NCI-H146 treated with DMSO at 0.1 percent for 48 hours (cell line): ENCODE results near the gene C9orf72.
"Not testable (repeated sequence)": the region's sequence is repeated elsewhere in the genome, so short reads cannot be mapped to it uniquely, and the experiment has no call there.

ENCODE experiments used
- DNase-seq: peaks from one replicate; lab custom pipeline; 2025; ENCODE audit not compliant: unreplicated experiment; lab: John Stamatoyannopoulos, UW

C9orf72 gene

DNA sequence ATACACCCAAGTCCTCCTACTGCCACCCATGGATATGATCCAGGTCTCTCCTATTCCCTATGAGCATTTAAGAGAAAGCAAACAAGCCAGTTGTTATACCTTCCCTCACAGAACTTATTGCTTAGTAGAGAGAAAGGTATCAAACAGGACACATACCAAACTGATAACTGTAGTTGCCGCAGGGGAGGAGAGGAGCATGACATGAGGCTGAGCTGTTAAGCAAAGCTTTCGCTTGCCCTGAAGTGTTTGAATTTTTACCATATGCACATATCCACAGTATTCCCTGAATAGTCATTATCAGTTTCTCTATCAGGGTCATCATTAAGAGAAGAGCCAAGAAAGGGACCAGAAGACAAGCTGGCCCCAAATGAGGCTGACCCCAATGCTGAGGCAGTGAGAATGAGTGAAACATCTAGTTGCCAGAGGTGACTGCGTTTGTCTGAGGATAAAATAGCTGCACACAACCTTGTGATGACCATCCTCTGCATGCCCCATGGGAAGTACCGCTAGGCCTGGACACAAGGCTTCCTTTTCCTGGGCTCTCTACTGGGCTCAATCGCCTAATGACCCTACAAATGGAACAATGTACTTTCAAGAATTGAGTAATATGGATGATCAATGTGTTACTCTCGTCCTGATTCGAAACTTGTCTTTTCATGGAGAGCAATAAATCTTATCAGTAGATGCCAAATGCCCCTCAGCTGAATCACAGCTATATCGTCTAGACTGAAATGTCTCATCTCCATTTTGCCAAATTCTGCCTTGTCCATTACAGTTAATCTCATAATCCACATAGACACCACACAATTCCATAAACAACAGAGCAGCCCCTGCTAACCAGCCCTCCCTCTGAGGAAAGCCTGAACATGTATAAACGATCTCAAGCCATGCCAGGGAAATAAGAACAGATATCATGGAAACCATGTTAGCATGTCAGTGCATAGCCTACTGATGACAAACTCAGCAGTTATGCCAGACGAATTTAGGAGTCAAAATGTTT, 53.5 kb downstream of the C9orf72 start:
- DNase-seq, result no peak

DNA sequence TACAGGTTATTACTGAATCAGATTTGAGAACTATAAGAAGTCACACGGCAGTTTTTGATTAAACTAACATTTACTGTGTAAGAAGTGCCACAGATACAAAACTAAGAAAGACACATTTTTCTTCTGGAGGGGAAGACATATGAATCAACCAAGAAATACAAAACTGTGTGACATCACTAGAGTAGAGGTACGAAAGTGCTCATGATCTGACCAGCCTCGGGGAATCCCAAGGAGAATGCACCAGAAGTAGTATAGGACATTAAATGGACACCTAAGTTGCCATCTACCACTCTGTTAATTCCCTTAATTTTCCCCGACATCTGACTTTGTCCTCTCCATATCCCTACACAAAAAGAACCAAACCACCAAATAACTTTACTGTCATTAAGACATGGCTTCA, 54.5 kb downstream of the C9orf72 start:
- DNase-seq, result no peak

DNA sequence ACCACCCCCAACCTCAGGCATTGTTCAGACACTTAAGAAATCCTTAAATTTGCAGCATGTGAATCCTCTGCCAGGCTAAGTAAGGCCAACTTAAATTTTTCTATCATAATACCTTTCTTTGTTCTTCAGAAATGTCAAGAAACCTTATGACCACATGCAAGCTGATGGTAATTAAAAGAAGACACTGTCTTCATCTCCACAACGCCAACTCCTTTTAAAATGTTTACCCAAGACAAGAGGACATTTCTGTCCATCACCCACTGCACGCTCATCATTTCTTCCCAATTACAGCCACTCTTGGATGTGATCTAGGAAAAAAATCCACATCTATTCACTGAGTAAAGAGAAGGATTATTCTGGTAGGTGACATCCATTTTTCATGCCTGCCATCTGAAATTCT, 55.3 kb downstream of the C9orf72 start:
- DNase-seq, result no peak

DNA sequence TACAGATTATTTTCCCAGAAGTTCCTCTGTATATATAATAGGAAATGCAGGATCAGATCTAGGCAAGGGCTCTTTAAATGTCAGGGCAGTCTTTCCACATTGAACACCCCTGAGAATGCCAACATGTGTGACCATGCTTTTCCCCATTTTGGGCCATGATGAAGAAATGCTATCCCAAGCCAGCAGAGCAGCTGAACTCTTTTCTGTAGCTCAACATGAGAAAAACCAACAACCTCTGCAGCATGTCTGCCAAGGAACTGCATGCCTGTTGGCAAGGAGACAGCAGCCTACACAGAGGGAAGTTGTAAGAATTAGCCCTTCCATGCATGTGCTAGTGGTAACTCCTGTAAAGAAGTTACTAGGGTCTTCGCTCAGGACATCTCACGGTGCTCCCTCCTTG, 58.7 kb downstream of the C9orf72 start:
- DNase-seq, result no peak

DNA sequence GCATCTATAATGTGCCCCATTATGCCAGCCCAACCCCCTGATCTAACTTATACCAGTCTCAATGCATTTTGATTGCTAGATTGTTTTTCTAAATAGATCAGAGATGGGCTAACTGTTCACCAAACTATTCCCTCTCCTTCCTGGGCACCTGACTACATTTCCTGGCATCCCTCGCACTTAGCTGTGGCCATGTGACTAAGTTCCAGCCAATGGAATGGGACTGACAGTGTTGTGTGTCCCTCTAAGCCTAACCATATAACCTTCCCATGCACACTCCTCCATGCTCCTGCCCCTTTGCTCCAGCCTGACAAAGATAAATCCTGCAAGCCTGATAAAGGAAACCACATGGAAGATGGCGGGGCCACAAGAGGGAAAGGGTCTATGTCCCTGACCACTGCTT, 61.5 kb downstream of the C9orf72 start:
- DNase-seq, result no peak

DNA sequence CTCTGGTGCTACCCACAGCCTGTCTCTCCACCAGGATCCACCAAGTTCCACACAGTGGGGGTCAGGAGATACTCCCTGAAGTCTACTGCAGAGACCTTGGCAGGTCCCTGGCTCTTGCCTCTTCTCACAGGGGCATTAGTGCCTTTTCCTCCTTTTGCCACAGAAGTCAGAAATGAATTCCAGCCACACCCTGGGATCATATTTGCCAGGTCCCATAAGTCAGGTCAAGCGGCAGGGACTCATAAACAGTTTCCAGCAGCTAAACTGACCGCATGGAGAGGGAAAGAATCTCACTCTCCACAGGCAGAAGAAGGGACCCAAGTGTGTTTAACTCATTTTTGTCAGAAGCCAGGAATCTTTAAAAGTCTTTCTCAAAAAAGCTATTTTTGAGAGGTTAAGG, 62.5 kb downstream of the C9orf72 start:
- DNase-seq, result no peak

DNA sequence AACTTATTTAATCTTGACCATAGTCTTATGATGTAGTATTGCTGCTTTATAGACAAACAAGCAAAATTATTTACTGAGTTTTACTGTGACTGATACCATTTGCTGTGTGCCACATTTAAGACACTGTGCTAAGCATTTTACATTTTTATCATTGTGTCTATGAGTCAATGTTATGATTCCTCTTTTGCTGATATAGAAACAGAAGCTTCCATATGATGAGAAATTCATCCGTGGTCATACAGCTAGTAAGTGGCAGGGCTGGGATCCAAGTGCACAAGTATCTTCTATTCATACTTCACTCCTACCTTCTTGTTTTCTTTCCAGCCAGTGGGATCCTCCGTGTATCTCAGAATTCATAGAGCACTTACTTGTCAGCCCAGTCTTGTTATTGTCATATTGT, 66.3 kb downstream of the C9orf72 start:
- no peak for DNase-seq

DNA sequence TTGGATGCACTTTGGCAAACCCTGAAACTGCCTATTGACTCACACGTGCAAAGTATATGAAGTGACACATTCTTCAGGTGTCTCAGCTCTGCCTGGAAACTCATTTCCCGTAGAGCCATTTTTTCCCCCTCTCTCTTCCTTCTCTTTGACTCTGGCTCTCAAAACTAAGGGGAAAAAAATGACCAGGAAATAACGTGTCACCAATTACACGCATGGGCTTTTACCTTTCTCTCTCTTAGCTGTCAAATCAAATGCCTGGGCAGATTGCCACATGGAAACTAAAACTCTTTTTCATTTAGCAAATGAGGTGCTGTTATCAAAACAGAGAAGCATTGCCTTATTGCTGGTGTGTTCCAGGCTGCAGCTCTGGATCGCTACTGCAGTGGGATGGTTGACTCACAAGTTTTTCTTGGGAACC, 67.5 kb downstream of the C9orf72 start:
- no peak for DNase-seq

DNA sequence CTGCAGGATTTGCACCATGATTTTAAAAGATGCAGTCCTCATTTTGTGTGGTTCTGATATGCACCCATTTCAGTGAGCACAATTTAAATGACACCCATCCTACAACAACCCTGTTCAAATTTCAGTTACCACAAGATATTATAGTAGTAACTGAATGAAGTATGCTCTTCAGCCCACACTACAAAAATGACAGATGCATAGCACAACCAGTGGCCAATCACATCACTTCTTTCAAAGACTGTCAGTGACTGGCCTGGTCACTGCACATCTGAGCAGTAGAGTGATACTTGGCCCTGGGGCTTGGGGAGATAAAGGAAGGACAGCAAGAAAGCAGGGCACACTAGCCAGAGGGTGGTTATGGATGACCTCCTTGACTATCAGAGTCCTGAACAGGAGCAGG, 69.0 kb downstream of the C9orf72 start:
- DNase-seq, result no peak

DNA sequence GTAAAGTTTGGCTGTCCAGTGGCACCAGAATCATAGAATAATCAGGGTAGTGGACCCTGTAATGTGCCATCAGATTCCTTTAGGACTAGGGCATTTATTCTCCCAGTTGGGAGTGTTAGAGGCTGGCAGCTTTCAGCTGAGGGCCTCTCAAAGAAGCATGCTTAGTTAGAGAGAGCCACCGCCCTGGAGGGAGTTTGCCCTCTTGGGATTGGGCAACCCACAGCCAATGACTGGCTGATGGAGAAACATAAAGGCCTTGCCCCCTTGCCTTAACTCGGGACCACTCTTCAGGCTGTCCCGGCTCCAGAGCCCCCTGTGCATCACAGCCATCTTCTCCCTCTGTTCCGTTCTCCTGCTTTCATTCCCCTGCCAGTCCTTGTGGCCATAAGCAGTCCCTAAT, 69.7 kb downstream of the C9orf72 start:
- no peak for DNase-seq

DNA sequence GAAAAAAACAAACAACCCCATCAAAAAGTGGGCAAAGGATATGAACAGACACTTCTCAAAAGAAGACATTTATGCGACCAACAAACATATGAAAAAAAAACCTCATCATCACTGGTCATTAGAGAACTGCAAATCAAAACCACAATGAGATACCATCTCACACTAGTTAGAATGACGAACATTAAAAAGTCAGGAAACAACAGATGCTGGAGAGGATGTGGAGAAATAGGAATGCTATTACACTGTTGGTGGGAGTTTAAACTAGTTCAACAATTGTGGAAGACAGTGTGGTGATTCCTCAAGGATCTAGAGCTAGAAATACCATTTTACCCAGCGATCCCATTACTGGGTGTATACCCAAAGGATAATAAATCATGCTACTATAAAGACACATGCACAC, 72.4 kb downstream of the C9orf72 start:
- DNase-seq, result not testable (repeated sequence)

DNA sequence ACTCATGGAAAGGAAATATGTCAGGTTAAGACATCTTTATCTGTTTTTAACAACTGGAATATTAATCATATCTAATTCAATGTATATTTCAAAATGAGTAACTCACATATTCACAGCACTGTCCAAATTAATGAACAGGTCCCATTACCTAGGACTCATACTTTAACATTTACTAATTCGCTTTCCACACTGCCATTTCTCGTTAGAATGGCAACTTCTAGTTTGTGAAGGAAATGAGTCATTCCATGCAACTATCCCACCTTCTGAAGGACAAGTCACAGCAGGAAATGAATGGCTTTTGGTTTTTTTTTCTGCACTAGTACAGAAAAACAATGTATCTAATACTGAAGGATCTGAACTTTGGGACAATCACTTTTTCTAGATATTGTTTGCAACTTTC, 73.8 kb downstream of the C9orf72 start:
- no peak for DNase-seq

DNA sequence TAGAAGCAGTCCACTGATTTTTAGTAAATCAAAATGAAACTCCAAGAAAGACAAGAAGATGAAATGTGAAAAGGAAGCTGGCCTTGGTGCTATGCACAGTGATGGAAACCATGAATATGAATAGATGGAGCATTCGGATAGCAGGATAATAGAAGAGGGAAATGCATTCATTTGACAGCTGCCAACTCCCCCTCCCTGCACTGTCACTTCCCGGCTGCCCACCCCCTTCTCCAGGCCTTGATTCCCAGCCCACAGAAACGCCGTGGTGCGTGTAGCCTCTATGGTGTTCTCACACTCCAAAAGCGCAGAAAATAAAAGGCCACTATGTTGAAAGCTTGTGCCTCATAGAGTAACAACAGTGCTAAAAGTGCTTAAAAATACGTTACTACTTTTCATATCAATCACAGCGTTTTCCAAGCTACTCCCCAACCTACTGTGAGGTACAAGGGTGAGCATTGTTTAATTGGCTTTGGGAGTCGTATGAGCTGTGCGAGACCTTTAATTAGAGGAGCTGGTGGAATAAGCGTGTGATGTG, 75.3 kb downstream of the C9orf72 start:
- no peak for DNase-seq
